ENCODE data around the gene ADGRD2. TPM values are rescaled to one million over a fixed set of nuclear protein-coding genes. Genes with fewer than 3 reads are reported as not detected.

Gene ADGRD2
- total RNA-seq, 2 donors from 2014 or later = 1.0 to 4.0 TPM

DNA sequence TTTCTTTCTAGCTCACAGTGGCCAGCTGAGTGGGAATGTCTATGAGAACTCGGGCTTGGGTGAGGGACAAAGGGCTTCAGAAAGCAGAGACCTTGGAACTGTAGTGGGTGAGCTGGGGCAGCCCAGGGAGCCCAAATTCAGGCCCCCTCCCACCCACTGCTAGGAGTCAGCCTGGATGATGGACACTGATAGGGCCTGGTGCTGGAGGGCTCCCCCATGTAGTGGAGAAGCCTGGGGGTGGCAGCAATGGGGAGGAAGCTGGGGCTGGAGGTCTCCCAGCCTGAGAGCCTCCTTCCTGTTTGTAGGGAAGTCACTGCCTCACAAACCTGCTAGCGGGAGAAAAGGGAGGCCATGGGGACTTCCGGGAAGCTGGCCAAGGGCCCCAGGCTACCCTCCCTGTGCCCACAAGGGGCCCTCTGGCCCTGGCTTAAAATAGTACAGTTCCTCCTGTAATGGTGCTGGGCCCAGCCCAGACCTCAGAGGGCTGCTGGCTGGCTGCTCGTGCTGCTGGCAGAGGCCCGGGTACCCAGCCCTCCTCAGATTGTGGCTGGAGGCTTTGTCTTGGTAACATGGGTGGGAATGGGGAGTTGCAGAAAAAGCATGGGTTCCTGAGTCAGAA lies 63.2 kb downstream of the ADGRD2 start:
- TF ChIP-seq POLR2AphosphoS5 (IDR thresholded peaks at IDR 0.05) (no peak), POLR2A (IDR thresholded peaks at IDR 0.05) (no peak)
- Histone ChIP-seq H3K4me3 (no peak overlapping the region), H3K27me3 (replicated peaks; ENCODE audit: insufficient read depth) (no peaks in the 10 kb centered on the region), H3K4me1 (replicated peaks) (no peaks in the 10 kb centered on the region), H3K36me3 (no peaks in the 10 kb centered on the region), H3K27ac (no peak overlapping the region), H3K9me3 (no peaks in the 10 kb centered on the region)
- DNase-seq (ENCODE audit: low spot score) = no peak
- intact Hi-C loops (cut with DNase I) = no loop called here
- 28% methylated on average over 5 of the region's 5 CpGs for WGBS

DNA sequence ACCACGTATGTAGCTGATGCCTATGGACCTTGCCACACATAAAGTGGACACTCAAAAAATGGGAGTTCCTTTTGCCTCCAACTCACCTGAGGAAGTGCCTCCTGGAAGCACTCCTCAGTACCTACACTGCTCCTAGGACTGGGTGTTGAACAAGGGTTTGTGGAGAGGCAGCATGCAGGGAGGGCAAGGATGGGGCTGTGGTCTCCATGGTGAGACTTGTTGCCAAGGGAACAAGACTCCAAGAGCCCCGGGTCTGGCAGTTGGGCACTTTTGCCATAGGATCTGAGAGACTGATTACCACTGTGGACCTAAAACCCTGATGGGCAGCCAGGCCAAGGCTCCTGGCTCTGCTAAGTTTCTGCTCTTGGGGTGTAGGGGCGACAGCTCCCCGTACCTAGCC lies 63.9 kb downstream of the ADGRD2 start:
- no peaks in the 10 kb centered on the region for H3K4me1 ChIP-seq (replicated peaks)
- H3K27ac ChIP-seq = no peak overlapping the region
- no peaks in the 10 kb centered on the region for H3K27me3 ChIP-seq (replicated peaks; ENCODE audit: insufficient read depth)
- H3K36me3 ChIP-seq = no peaks in the 10 kb centered on the region
- intact Hi-C loops (cut with DNase I) = no loop called here
- H3K9me3 ChIP-seq = no peaks in the 10 kb centered on the region
- WGBS = 76% methylated on average over 4 of the region's 4 CpGs
- DNase-seq (ENCODE audit: low spot score) = no peak
- no peak overlapping the region for H3K4me3 ChIP-seq
- no peak for TF ChIP-seq POLR2A (IDR thresholded peaks at IDR 0.05)
- TF ChIP-seq POLR2AphosphoS5 (IDR thresholded peaks at IDR 0.05) = no peak
- TF ChIP-seq, protein P1, sequence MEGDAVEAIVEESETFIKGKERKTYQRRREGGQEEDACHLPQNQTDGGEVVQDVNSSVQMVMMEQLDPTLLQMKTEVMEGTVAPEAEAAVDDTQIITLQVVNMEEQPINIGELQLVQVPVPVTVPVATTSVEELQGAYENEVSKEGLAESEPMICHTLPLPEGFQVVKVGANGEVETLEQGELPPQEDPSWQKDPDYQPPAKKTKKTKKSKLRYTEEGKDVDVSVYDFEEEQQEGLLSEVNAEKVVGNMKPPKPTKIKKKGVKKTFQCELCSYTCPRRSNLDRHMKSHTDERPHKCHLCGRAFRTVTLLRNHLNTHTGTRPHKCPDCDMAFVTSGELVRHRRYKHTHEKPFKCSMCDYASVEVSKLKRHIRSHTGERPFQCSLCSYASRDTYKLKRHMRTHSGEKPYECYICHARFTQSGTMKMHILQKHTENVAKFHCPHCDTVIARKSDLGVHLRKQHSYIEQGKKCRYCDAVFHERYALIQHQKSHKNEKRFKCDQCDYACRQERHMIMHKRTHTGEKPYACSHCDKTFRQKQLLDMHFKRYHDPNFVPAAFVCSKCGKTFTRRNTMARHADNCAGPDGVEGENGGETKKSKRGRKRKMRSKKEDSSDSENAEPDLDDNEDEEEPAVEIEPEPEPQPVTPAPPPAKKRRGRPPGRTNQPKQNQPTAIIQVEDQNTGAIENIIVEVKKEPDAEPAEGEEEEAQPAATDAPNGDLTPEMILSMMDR (IDR thresholded peaks at IDR 0.05) = no peak

DNA sequence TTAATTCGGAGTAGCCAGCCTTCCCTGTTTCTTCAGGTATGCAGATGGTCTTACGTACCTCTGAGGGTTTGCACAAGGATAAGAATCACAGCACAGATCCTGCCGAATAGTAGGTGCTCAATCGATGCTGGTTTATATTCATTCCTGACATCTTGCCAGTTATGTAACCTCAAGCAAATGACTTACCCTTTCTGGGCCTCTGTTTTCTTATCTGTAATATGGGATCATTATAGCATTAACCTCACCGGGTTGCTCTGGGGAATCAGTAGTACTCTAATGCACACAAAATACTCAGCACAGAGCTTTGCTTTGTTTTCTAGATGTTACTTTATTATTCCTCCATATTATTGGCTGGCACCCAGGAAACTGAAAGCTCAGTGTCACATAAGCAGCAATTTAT lies 64.6 kb downstream of the ADGRD2 start:
- intact Hi-C loops (cut with DNase I) = no loop called here
- TF ChIP-seq, protein P1 (IDR thresholded peaks at IDR 0.05) = no peak
- no peak for TF ChIP-seq POLR2A (IDR thresholded peaks at IDR 0.05)
- no peak for TF ChIP-seq POLR2AphosphoS5 (IDR thresholded peaks at IDR 0.05)
- Histone ChIP-seq H3K4me1 (replicated peaks) (no peaks in the 10 kb centered on the region), H3K4me3 (no peak overlapping the region), H3K36me3 (no peaks in the 10 kb centered on the region), H3K27ac (no peak overlapping the region), H3K9me3 (no peaks in the 10 kb centered on the region), H3K27me3 (replicated peaks; ENCODE audit: insufficient read depth) (no peaks in the 10 kb centered on the region)
- DNase-seq (ENCODE audit: low spot score) = no peak
- WGBS = 78% methylated on average over 5 of the region's 5 CpGs

DNA sequence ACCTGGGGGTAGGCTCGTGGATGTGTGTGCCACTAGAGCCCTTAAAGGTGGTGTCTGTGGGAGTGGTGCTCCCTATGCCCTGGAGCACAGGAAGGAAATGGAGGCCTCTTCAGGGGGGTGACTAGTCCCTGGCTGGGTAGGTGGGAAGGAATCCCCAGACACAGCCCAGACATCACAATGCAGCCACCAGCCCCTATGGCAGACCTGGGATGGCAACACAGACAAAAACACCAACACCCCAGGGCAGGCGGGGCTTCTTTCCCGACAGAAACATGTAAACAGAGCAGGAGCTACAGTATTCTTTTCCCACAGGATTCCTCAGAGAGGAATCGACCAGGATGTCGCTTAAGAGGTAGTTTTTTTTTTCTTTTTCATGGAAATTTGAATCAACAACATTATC lies 67.3 kb downstream of the ADGRD2 start:
- TF ChIP-seq POLR2AphosphoS5 (IDR thresholded peaks at IDR 0.05) = no peak
- no peak for TF ChIP-seq POLR2A (IDR thresholded peaks at IDR 0.05)
- TF ChIP-seq, protein P1 (IDR thresholded peaks at IDR 0.05) = no peak
- intact Hi-C loops (cut with DNase I) = no loop called here
- Histone ChIP-seq H3K27ac (no peak overlapping the region), H3K27me3 (replicated peaks; ENCODE audit: insufficient read depth) (no peaks in the 10 kb centered on the region), H3K4me3 (no peak overlapping the region), H3K4me1 (replicated peaks) (no peaks in the 10 kb centered on the region), H3K9me3 (no peaks in the 10 kb centered on the region), H3K36me3 (no peaks in the 10 kb centered on the region)
- DNase-seq (ENCODE audit: low spot score) = no peak
- WGBS = 85% methylated on average over 5 of the region's 5 CpGs

DNA sequence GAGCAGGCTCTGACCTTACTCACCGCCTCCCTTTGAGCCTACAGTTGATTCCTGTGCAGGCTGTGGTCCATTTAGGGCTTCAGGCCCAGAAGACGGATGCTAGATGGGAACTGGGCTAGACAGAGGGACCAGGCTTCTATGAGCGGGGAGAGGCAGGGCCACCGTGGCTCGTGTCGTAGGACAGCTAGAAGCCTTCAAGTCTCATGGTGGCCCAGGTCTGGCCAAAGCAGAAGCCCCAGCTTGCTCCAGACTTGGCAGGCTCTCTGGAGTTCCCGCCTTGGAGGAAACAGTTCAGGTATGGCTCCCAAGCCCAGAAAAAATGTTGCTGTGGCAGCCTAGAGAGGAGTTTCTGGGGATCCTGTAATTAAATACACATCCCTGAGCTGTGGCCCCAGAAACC lies 67.9 kb downstream of the ADGRD2 start:
- no peaks in the 10 kb centered on the region for H3K36me3 ChIP-seq
- no peak overlapping the region for H3K4me3 ChIP-seq
- no peaks in the 10 kb centered on the region for H3K4me1 ChIP-seq (replicated peaks)
- intact Hi-C loops (cut with DNase I) = no loop called here
- no peaks in the 10 kb centered on the region for H3K27me3 ChIP-seq (replicated peaks; ENCODE audit: insufficient read depth)
- no peak for DNase-seq (ENCODE audit: low spot score)
- TF ChIP-seq POLR2AphosphoS5 (IDR thresholded peaks at IDR 0.05) (no peak), POLR2A (IDR thresholded peaks at IDR 0.05) (no peak)
- TF ChIP-seq, protein P1 (IDR thresholded peaks at IDR 0.05) = no peak
- 98% methylated on average over 7 of the region's 7 CpGs for WGBS
- no peak overlapping the region for H3K27ac ChIP-seq
- no peaks in the 10 kb centered on the region for H3K9me3 ChIP-seq
